GM18858 (cell line): ENCODE measurements around the gene WBP1.
A peak's percentile ranks its signal among the peaks of the same experiment; 100 is the strongest.
"Not testable (repeated sequence)": the region's sequence is repeated elsewhere in the genome, so short reads cannot be mapped to it uniquely, and the experiment has no call there.

ENCODE experiments used
- ATAC-seq: cut with Tn5 transposase; IDR thresholded peaks from one replicate; pipeline ENCODE4 v1.9.1; 2021; ENCODE audit not compliant: unreplicated experiment

Gene WBP1

DNA sequence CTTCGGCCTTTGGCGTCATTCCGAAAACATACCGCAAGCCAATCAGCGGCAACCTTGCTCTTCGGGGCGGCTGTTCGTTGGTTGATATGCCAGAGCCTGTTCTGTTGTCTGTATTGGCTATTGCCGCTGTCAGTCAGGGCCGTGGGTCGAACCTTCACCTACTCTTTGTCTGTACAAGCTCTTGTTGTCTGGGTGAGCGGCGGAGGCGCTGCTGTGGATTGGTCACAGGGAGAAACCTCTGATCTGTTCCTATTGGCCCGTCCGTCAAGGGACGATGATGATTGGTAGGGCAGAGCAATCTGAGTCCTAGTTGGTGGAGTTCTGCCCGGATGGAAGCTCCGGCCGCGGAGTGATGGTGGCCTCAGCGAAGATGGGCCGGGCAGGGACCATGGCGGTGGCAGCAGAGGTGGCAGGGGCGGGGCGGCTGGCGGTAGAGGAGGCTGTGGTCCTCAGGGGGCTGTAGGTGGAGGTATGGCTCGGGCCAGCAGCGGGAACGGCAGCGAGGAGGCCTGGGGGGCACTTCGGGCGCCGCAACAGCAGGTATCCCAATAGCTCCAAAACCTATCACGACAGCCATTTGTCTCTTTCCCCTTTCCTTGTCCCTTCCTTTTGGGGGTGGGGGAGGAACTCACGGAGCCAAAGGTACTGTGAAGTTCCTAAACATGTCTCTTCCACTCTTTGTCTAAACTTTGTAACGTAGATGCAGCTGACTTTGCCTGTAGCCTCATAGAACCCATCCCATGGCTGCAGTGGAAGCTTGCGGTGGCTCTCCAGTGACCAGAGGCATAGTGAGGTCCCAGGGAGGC lies at the start of gene WBP1:
Gene WBP1 (plus strand): TSS at position 307 of the 806 bp plus-strand sequence. CDS start 165 bp downstream, at position 472.
- ATAC-seq = peak; percentile 83

DNA sequence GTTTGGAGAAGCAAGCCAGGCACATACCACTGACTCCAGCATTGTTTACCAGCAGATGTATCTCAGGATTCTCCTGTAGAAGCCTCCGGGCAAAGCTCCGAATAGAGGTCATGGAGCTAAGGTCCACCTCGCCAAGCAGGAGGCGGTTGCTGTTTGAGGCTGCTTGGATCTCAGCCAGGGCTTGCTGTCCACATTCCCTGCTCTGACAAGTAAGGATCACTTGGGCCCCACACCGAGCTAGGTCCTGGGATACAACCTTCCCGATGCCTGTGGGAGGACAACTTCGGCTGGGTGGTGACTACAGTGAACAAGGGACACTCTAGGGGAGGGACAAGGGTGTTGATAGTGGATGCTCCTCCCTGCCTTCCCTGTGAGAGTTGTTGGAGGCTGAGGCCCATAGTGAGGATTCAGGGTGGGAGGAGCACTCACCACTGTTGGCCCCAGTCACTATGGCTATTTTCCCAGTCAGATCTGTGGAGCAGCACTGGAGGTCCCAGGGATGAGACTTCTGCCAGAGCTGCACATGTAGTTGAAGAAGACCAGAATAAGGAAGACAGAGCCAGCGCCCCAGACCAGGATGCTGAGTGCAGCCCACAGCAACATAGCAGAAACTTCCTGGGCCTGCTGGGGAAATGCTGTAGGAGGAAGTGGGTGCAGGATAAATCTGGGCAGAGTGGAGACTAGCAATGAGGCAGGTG lies 45.1 kb upstream of the WBP1 start:
- ATAC-seq = no peak

DNA sequence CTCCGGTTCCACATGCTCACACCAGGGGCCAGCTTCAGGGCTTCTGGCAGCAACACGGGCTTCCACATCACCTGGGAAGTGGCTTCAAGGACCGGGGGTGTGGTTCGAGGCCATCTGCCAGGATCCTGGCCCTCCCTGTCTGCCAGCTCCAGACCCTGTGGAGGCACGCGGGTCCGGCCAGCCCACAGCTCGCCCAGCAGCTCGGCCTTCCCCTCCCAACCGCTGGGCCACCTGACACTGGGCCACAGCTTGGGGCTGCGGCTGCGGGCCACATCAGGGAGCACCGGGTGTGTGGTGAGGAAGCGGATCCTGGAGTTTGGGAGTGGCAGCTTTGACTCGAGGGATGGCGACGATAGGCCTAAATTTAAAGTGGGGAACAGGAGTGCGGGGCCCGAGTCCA lies 43.8 kb upstream of the WBP1 start:
- ATAC-seq = no peak

DNA sequence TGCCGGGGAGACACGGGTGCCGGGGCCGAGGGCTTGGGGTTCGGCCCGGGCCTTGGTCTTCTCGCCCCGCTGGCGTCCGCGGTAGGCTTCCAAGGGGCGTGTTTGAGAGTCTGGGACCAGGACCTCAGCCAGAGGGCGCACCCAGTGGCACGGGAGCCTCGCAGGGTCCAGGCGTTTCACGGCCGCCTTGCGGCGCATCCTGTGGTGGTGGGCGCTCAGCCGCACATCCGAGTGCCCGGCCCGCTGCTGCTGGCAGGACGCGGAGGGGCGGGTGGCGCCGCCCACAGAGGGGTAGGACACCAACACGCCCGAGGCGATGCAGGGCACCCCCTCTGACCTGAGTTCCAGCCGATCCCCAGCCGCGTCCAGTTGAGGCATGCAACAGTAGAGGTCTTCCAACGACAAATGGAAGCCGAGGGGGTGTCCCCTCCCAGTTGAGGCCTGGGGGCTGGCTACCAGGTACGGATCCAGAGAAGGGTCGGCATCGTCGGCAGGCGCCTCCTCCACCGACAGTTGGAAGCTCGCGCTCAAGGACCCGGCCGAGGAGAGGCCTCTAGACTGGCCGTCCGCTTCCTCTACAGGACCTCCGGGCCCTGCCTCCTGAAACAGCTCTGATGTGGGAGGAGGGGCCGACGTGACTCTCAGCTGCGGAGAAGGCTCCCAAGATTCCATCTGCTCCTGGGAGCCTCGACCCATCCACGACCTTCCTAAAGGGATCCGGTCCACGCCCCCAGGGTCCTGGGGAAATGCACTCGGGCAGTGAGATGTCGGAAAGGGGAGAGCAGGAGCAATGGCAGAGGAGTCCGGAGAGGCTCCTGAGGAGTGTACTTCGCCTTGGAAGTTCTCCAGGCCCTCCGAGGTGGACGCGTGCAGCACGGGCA lies 43.1 kb upstream of the WBP1 start:
- no peak for ATAC-seq

DNA sequence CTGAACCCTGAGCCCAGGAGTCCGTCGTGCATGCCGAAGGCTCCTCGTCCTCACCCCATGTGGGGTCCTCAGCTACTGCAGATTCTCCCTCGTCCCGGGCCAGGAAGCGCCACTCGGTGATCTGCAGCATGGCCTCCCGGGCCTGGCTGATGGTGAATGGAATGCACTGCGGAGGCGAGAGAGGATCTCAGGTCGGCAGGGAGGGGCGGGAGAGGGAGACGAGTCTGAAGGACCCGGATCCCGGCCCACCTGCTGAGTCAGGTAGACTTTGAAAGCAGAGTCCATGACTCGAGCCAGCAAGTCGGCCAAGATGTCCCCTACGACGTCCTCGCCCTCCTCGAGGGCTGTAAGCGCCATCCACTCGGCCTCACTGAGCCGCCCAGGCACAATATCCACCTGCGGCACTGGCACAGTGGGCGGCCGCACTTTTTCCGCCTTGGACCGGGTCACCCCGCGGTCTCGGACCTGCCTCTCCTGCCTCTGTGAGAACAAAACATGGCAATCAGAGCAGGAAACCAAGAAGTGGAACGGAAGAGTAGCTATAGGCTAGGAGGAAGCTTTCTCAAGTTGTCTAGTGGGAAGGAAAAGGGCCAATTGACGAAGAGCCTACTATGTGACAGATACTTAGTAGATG lies 42.4 kb upstream of the WBP1 start:
- no peak for ATAC-seq

DNA sequence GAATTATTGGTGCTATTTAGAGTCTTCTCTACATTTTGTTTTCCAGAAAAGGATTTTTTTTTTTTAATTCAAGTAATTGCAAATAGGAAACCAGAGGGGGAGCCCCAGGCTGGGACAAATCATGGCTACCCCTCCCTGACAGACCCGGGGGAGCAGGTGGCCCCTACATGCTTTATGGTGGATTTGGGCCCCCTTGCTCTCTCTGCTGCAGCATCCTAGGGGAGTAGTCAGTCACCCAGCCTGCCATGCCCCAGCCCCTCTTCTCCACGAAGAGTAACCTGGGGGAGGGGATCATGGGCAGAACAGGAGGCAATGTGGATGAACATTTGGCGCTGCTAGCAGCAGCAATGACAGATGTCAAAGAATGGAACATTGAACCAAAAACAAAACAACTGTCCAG lies 41.5 kb upstream of the WBP1 start:
- ATAC-seq = no peak

DNA sequence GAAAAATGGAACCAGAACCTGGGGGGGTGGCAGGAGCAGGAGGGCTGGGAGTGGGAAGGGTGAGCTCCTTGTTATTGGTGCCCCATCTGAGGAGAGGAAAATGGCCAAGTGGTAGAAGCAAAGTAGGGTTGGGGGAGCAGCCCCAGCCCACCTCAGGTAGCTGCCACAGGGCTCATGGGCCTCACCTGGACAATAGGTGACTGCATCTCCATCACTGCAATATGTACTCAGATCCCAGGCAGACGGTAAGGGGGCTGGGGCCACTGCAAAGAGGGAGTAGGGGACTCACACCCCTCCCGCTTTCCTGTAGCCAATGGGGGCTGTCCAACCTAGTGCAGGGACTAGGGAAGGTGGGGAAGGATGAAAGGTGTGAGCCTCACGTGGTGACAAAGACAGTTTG lies 41.0 kb upstream of the WBP1 start:
- no peak for ATAC-seq

DNA sequence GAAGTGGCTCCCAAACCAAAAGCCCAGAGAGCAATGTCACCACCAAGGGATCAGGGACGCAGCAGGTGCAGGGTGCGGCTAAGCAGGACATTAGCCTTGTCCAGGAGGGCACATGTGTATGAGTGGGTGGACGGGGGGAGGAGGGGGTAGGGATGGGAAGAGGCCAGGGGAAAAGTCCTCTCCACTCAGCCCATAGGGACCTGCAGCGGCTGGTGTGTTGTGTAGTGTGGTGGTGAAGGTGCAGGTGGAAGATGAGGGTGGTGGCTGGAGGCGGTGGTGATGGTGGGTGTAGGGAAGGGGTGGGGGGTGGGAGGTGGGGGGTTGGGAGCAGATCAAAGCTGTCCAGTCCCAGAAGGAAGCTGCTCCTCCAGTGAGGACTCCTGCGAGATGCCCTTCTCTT lies 40.5 kb upstream of the WBP1 start:
- no peak for ATAC-seq

DNA sequence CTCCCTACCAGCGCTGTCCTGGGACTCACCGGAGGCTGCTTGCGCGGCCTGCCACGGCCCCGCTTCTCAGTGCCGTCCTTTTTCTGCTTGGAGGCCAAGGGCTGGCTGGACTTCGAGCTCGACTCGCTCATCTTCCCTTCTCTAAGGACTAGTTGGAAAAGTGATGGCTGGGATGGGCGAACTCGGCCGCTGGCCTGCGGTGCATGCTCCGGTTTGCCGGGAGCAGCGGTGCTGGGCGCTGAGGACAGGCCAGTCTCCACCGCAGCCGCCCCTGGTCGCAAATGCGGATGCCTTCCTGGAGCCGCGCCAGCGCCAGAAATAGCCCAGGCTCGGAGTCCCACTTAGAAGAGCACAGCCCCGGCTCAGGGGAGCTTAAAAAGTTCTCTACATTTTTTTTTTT lies 39.9 kb upstream of the WBP1 start:
- ATAC-seq = no peak

DNA sequence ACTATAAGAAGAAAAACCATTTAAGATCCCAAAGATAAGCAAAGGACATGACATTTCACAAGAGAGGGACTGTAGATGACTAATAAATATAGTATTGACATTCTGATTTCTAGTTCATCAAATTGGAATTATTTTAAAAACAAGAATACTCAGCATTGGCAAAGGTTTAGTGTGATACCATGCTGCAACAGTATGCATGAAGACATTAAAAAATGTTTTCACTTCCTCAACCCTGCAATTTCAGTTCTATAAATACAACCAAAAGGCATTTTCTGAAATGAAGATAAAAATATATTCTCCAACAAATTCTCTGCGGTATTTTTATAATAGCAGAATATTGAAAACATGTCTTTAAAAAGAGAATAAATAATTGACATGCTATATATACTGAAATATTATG lies 38.9 kb upstream of the WBP1 start:
- no peak for ATAC-seq

DNA sequence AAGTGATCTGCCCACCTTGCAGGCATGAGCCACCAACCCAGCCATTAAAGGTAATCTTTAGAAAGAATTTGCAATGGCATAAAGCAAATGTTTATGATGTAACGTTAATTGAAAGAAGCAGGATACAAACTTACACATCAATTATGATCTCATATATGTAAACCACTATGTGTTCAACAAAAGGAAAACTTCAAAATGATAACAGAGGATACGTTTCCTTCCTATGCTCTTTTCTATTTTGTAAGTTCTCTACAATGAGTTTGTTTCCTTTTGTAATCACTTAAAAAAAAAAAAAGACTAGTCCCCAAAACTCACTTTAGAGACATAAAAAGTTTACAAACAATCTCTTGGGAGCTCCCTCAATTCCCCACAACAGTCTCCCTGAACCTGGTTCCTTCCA lies 38.2 kb upstream of the WBP1 start:
- no peak for ATAC-seq

DNA sequence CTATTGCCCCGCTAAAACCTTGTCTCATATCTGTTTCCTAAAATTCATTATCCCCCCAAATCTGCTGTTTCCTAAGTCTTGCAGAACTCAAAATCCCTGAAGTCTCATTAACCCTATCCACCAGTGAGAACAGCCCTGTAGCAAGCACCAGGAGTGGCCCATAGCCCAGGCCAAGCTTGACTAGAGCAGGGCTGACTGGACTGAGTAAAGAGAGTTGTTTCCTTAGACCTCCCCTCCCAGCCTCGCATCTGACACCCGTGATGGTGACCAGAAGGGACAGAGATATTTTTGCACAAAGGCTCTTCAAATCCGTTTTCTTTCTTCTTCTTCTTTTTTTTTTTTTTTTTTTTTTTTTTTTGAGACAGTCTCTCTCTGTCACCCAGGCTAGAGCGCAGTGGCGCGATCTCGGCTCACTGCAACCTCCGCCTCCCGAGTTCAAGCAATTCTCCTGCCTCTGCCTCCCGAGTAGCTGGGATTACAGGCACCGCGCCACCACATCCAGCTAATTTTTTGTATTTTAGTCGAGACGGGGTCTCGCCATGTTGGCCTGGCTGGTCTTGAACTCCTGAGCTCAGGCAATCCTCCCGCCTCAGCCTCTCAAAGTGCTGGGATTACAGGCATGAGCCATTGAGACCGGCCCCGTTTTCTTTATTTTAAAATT lies 37.7 kb upstream of the WBP1 start:
- ATAC-seq = not testable (repeated sequence)

DNA sequence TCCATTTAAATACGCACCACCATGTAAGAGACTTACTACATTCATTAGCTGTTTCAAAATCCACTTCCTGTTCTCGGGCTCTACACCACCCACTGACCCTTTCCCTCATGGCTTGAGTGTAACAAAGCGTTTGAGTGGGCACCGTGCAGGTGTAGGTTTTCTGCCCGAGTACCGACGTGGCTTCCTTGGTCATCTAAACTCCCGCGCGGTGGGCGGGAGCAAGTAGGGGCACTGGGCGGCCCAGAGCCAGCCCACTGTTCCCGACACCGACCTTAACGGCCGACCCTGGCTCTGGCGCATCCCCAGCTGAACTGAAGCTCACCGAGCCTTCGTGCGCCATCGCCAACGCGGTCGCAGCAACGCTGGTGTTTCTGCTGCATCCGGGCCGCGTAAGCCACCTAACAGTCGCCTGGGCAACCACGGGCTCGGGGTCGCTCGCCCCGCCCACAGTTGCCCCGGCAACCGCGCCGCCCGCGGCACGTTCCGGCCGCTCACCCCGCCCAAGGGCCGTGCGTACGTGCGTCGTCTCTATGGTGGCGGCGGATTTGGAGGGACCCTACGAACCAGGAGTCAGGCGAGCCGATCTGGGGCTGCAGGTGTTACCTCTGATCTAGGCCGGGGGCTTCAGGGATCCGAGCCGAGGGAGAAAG lies 36.9 kb upstream of the WBP1 start, which contains the start of the genes C2orf81 and WDR54:
Gene C2orf81 (minus strand): TSS at position 399 of the 650 bp plus-strand sequence. CDS start 59 bp downstream, at position 340.
Gene WDR54 (plus strand): TSS at position 510 of the 650 bp plus-strand sequence. CDS start 424 bp downstream, outside the sequence.
- peak; percentile 88 for ATAC-seq

DNA sequence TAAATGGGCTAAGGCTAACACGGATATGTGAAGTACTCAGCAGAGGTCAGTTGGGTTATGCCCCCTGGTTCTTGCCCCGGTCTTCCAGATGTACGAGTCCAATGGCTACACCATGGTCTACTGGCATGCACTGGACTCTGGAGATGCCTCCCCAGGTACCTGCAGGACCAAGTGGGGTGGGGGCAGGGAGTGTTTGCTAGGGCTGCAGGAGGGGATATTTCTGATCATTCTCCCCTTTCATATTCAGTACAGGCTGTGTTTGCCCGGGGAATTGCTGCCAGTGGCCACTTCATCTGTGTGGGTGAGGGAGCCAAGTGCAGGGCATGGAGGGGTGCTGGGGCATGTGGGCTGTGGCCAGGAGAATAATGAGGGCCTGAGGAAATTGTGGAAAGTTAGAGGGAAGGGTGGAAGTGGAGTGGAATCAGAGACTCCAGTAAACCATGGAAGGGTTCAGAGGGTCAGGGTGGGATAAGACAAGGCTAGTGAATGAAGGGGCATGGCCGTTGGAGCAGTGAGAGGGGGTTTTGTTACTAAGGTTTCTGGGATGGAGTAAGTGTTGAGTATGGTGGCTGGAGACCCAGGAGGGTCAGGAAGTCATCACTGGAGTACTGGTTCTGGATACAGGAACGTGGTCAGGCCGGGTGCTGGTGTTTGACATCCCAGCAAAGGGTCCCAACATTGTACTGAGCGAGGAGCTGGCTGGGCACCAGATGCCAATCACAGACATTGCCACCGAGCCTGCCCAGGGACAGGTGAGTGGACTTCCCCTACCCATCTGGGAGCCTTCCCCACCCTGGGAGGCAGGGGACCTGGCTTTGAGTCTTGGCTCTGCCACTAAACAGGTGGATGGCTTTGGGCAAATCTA lies 34.8 kb upstream of the WBP1 start:
- no peak for ATAC-seq

DNA sequence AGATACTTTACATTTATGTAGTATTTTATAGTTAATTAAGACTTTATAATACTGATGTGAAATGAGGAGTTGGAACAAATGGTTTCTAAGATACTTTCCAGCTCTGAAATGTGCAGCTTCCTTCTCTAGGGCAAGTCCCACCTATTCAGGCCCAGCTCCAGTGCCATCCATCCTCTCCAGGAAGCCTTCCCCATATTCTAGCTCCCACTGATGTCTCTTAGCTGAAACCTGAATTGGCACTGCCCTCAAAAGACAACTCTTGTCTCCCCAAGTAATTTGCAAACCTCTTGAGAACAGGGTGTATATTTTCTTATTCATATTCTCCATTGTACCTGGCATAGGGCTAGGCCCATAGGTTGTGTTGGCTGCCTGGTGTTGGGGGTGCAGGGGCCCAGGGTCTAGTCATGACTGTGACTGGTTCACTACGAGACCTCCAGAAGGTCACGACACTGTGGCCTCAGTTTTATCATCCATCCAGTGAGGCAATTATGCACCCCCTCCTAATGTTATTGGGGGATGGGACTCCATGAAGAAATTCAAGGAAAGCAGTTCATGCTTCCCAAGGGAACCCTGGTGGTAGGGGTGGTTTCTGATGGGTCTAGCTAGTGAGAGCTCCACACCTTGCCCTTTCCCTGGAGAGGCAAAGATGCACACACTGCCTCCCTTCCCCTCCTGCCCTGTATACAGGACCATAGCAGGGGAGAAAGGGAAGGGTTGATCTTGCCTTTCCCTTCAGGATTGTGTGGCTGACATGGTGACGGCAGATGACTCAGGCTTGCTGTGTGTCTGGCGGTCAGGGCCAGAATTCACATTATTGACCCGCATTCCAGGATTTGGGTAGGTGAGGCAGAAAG lies 33.9 kb upstream of the WBP1 start:
- ATAC-seq = no peak

DNA sequence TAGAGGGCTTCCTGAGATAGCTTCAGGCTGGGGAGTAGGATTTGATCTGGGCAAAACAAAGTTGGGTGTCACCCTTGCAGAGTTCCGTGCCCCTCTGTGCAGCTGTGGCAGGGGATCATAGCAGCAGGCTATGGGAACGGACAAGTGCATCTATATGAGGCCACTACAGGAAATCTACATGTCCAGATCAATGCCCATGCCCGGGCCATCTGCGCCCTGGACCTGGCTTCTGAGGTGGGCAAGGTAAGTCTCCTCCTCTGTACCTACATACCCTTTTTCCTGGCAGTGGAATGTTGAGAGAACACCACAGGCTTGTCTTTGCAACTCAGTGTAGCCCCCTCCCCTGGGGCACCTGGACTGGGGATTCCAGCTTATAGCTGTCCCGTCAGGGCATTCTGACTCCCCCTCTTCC lies 33.2 kb upstream of the WBP1 start:
- ATAC-seq = no peak

DNA sequence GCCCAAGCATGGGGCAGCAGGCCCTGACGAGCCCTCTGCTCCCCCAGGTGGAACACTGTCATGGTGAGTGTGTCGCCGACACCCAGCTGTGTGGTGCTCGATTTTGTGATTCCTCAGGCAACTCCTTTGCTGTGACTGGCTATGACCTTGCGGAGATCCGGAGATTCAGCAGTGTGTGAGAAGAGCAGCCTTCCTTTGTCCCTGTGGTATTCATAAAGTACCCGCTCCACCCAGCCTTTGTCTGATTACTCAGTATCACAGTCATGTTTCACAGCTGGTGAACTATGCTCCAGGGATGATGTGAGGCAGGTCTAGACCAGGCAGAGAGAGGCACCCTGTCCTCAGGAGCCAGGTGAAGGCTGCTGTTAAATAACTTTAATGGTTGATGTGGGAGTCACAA lies 32.7 kb upstream of the WBP1 start:
- ATAC-seq = no peak
